Hepatocyte (in vitro differentiated cells): ENCODE data around the gene TTLL4.

ENCODE experiments used
- CTCF ChIP-seq: fragments of 200-600 bp; sonication (generic); IDR thresholded peaks from 2 replicates; pipeline ENCODE4 v1.5.1; 2016; ENCODE audit warnings: antibody characterized with exemption, mild to moderate bottlenecking; ENCODE audit not compliant: poor library complexity
- EZH2 ChIP-seq: fragments of 200-600 bp; sonication (generic); IDR thresholded peaks from 2 replicates; pipeline ENCODE4 v1.6.1; 2016; ENCODE audit warnings: antibody characterized with exemption, mild to moderate bottlenecking, borderline replicate concordance
- EZH2phosphoT487 ChIP-seq: fragments of 200-600 bp; sonication (generic); IDR thresholded peaks from one replicate; pipeline ENCODE4 v1.6.1; 2018; ENCODE audit warnings: antibody characterized with exemption, mild to moderate bottlenecking, low read depth, moderate library complexity; ENCODE audit not compliant: unreplicated experiment, severe bottlenecking

- TF ChIP-seq CTCF = no peak
- no peak for TF ChIP-seq EZH2
- TF ChIP-seq EZH2phosphoT487 = no peak
Observed at GRCh38 chr2:218729640-218730039, 19.0 kb downstream of the TTLL4 start.
